HEK293T (cell line): ENCODE data around the gene LTBP2.

Experiments used
- CTCF ChIA-PET: fragments of 350-600 bp; formaldehyde crosslinking; extraction: SDS; loops from one replicate; lab custom pipeline; 2021; ENCODE audit warnings: antibody characterized with exemption, inconsistent platforms; lab: Yijun Ruan, JAX
- POLR2A ChIA-PET: fragments of 350-600 bp; formaldehyde crosslinking; extraction: SDS; loops from one replicate; lab custom pipeline; 2020; ENCODE audit warnings: antibody characterized with exemption, inconsistent platforms; lab: Yijun Ruan, JAX
- DNase-seq: peaks from one replicate; pipeline ENCODE4 v3.0.0; 2012; ENCODE audit warnings: mixed read lengths; ENCODE audit errors: extremely low spot score
- ARNT ChIP-seq: fragments of 450-650 bp; IDR thresholded peaks from 2 replicates; pipeline ENCODE4 v1.6.1; 2017; ENCODE audit warnings: mild to moderate bottlenecking
- BHLHE40 ChIP-seq: fragments of 450-650 bp; IDR thresholded peaks from 2 replicates; pipeline ENCODE4 v1.6.1; 2016; ENCODE audit warnings: mild to moderate bottlenecking, moderate library complexity, borderline replicate concordance
- CTBP1 ChIP-seq: fragments of 450-650 bp; IDR thresholded peaks from 2 replicates; pipeline ENCODE4 v1.6.1; 2016; ENCODE audit warnings: borderline replicate concordance
- ELF4 ChIP-seq: fragments of 450-650 bp; IDR thresholded peaks from 2 replicates; pipeline ENCODE4 v1.6.1; 2017; ENCODE audit warnings: antibody characterized with exemption
- FOXA1 ChIP-seq: fragments of 450-650 bp; IDR thresholded peaks from 2 replicates; pipeline ENCODE4 v1.6.1; 2016; ENCODE audit warnings: mild to moderate bottlenecking
- FOXK2 ChIP-seq: fragments of 450-650 bp; IDR thresholded peaks from 2 replicates; pipeline ENCODE4 v1.6.1; 2016; ENCODE audit warnings: mild to moderate bottlenecking
- FOXM1 ChIP-seq: fragments of 450-650 bp; IDR thresholded peaks from 2 replicates; pipeline ENCODE4 v1.6.1; 2017; ENCODE audit warnings: mild to moderate bottlenecking, borderline replicate concordance
- HDGF ChIP-seq: fragments of 450-650 bp; IDR thresholded peaks from 2 replicates; pipeline ENCODE4 v1.6.1; 2017; ENCODE audit warnings: antibody characterized with exemption, borderline replicate concordance
- L3MBTL2 ChIP-seq: fragments of 450-650 bp; conservative IDR thresholded peaks from 2 replicates; pipeline ENCODE4 v1.6.1; 2016; ENCODE audit warnings: mild to moderate bottlenecking
- LEF1 ChIP-seq: fragments of 450-650 bp; IDR thresholded peaks from 2 replicates; pipeline ENCODE4 v1.6.1; 2017; ENCODE audit warnings: mild to moderate bottlenecking, borderline replicate concordance
- NFRKB ChIP-seq: fragments of 450-650 bp; IDR thresholded peaks from 2 replicates; pipeline ENCODE4 v1.6.1; 2016; ENCODE audit warnings: mild to moderate bottlenecking, moderate library complexity
- PKNOX1 ChIP-seq: fragments of 450-650 bp; IDR thresholded peaks from 2 replicates; pipeline ENCODE4 v1.6.1; 2016
- SP1 ChIP-seq: fragments of 450-650 bp; IDR thresholded peaks from 2 replicates; pipeline ENCODE4 v1.6.1; 2017
- SUZ12 ChIP-seq: fragments of 450-650 bp; IDR thresholded peaks from 2 replicates; pipeline ENCODE4 v1.6.1; 2016; ENCODE audit warnings: mild to moderate bottlenecking
- TARDBP ChIP-seq: fragments of 450-650 bp; IDR thresholded peaks from 2 replicates; pipeline ENCODE4 v1.6.1; 2016
- ZNF384 ChIP-seq: fragments of 450-650 bp; IDR thresholded peaks from 2 replicates; pipeline ENCODE4 v1.6.1; 2016

LTBP2 gene

GRCh38 chr14:74519316-74520074 lies 92.5 kb downstream of the LTBP2 start:
- TF ChIP-seq SUZ12 (no peak), ARNT (no peak), FOXA1 (no peak), HDGF (no peak), BHLHE40 (no peak), CTBP1 (no peak), FOXM1 (no peak)
- ChIA-PET POLR2A (no interaction called here), CTCF (interaction anchor here (0.6 to 1.5 kb wide), 2 partner anchors 17 to 1057 kb away, joined by 3 to 4 read pairs; no protein-coding TSS in a partner anchor)
- DNase-seq, result no peak

GRCh38 chr14:74518221-74518620 lies 93.8 kb downstream of the LTBP2 start:
- CTCF ChIA-PET, result interaction anchor here (0.6 kb wide), 2 partner anchors 10 to 401 kb away, joined by 3 to 4 read pairs; no protein-coding TSS in a partner anchor
- POLR2A ChIA-PET, result no interaction called here
- TF ChIP-seq SP1 (no peak), L3MBTL2 (no peak), ARNT (no peak), BHLHE40 (no peak), TARDBP (no peak), FOXA1 (no peak), PKNOX1 (no peak), FOXK2 (no peak)
- DNase-seq, result no peak

GRCh38 chr14:74517731-74518130 lies 94.3 kb downstream of the LTBP2 start:
- TF ChIP-seq TARDBP (no peak), NFRKB (no peak), ELF4 (no peak), SUZ12 (no peak), L3MBTL2 (no peak), BHLHE40 (no peak), ARNT (no peak), LEF1 (no peak), PKNOX1 (no peak), HDGF (no peak), FOXM1 (no peak), FOXK2 (no peak), SP1 (no peak), FOXA1 (no peak), CTBP1 (no peak)
- POLR2A ChIA-PET, result no interaction called here
- CTCF ChIA-PET, result interaction anchor here (0.6 kb wide), 2 partner anchors 9 to 401 kb away, joined by 3 to 4 read pairs; no protein-coding TSS in a partner anchor
- DNase-seq, result no peak

GRCh38 chr14:74516451-74517160 lies 95.4 kb downstream of the LTBP2 start:
- ChIA-PET POLR2A (no interaction called here), CTCF (interaction anchor here (0.6 kb wide), 1 partner anchor 362 kb away, joined by 3 read pairs; no protein-coding TSS in a partner anchor)
- TF ChIP-seq SUZ12 (no peak), HDGF (no peak), ARNT (no peak), L3MBTL2 (no peak), LEF1 (no peak), FOXA1 (no peak), ELF4 (no peak), BHLHE40 (no peak), NFRKB (no peak), FOXM1 (no peak), TARDBP (no peak), FOXK2 (no peak)
- DNase-seq, result no peak

GRCh38 chr14:74515891-74516412 lies 96.1 kb downstream of the LTBP2 start:
- CTCF ChIA-PET, result no interaction called here
- TF ChIP-seq BHLHE40 (no peak), SUZ12 (no peak), FOXA1 (no peak)
- POLR2A ChIA-PET, result no interaction called here
- no peak for DNase-seq

- TF ChIP-seq CTBP1, result no peak
- TF ChIP-seq HDGF, result no peak
- no peak for TF ChIP-seq L3MBTL2
- no peak for TF ChIP-seq TARDBP
- no peak for TF ChIP-seq FOXA1
- no peak for TF ChIP-seq LEF1
- TF ChIP-seq SUZ12, result no peak
- no peak for TF ChIP-seq FOXK2
- TF ChIP-seq SP1, result no peak
- TF ChIP-seq ELF4, result no peak
- no peak for TF ChIP-seq ARNT
- no peak for TF ChIP-seq BHLHE40
- no peak for TF ChIP-seq NFRKB
- TF ChIP-seq PKNOX1, result no peak
- no peak for TF ChIP-seq ZNF384
- POLR2A ChIA-PET, result no interaction called here
- DNase-seq, result no peak
- CTCF ChIA-PET, result interaction anchor here (0.6 kb wide), 1 partner anchor 114 kb away, joined by 3 read pairs; no protein-coding TSS in a partner anchor
These were observed 97.5 kb downstream of the LTBP2 start for GRCh38 chr14:74514471-74514941.
